HL-60 (cell line): Measurements from ENCODE around the gene POLR1H.

ENCODE experiments used
- DNase-seq, 2 experiments: peaks; one replicate each; pipeline ENCODE4 v3.0.0-alpha.2; 2010 to 2020; ENCODE audit warnings: low read depth in 1 of 2, low spot score in 1 of 2
- H3K27ac ChIP-seq: fragments of 250-450 bp; sonication (Bioruptor Pico); replicated peaks from 2 replicates; pipeline ENCODE4 v1.5.1; 2020; ENCODE audit warnings: mild to moderate bottlenecking, moderate library complexity
- H3K27me3 ChIP-seq: fragments of 250-450 bp; sonication (Bioruptor Pico); 2 replicates; pipeline ENCODE4 v1.5.1; 2021; ENCODE audit warnings: mild to moderate bottlenecking, moderate library complexity; ENCODE audit not compliant: insufficient read depth, poor library complexity, severe bottlenecking
- H3K4me3 ChIP-seq: replicated peaks from 2 replicates; pipeline ENCODE4 v1.5.1; 2011; ENCODE audit warnings: mild to moderate bottlenecking, control low read depth, low read length; ENCODE audit not compliant: insufficient read depth
- GABPA ChIP-seq: IDR thresholded peaks from 2 replicates; pipeline ENCODE4 v1.6.1; 2012; ENCODE audit warnings: low read depth
- POLR2AphosphoS5 ChIP-seq: IDR thresholded peaks from 2 replicates; pipeline ENCODE4 v1.6.1; 2012; ENCODE audit warnings: low read depth
- SPI1 ChIP-seq: IDR thresholded peaks from 2 replicates; pipeline ENCODE4 v1.6.1; 2012; ENCODE audit warnings: low read depth, mild to moderate bottlenecking, borderline replicate concordance
- TF ChIP-seq, protein P1 (sequence below): IDR thresholded peaks from one replicate; pipeline ENCODE4 v1.5.1; 2011; ENCODE audit warnings: low read length, control low read depth, inconsistent platforms; ENCODE audit not compliant: insufficient read depth
- TF ChIP-seq, protein P2 (sequence below): IDR thresholded peaks from 2 replicates; pipeline ENCODE4 v1.6.1; 2012; ENCODE audit warnings: low read depth; ENCODE audit not compliant: insufficient replicate concordance

Gene POLR1H

DNA sequence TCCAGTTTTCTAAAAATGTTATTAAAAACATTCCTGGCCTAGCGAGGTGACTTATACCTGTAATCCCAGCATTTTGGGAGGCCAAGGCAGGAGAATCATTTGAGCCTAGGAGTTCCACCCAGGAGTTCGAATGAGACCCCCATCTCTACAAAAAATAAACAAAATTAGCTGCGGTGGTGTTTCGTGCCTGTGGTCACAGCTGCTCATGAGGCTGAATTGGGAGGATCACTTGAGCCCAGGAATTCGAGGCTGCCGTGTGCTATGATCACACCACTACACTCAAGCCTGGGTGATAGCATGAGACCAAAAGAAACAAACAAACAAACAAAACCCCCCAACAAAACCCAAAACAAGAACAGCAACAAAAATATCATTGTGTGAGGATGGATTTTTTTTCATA is 19.8 kb upstream of the POLR1H start:
- no peak for DNase-seq
- Histone ChIP-seq H3K4me3 (no peak overlapping the region), H3K27ac (no peak overlapping the region), H3K27me3 (no peaks in the 10 kb centered on the region)
- TF ChIP-seq, protein P1, sequence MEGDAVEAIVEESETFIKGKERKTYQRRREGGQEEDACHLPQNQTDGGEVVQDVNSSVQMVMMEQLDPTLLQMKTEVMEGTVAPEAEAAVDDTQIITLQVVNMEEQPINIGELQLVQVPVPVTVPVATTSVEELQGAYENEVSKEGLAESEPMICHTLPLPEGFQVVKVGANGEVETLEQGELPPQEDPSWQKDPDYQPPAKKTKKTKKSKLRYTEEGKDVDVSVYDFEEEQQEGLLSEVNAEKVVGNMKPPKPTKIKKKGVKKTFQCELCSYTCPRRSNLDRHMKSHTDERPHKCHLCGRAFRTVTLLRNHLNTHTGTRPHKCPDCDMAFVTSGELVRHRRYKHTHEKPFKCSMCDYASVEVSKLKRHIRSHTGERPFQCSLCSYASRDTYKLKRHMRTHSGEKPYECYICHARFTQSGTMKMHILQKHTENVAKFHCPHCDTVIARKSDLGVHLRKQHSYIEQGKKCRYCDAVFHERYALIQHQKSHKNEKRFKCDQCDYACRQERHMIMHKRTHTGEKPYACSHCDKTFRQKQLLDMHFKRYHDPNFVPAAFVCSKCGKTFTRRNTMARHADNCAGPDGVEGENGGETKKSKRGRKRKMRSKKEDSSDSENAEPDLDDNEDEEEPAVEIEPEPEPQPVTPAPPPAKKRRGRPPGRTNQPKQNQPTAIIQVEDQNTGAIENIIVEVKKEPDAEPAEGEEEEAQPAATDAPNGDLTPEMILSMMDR: no peak
- TF ChIP-seq POLR2AphosphoS5 (no peak), GABPA (no peak), SPI1 (no peak)
- TF ChIP-seq, protein P2, sequence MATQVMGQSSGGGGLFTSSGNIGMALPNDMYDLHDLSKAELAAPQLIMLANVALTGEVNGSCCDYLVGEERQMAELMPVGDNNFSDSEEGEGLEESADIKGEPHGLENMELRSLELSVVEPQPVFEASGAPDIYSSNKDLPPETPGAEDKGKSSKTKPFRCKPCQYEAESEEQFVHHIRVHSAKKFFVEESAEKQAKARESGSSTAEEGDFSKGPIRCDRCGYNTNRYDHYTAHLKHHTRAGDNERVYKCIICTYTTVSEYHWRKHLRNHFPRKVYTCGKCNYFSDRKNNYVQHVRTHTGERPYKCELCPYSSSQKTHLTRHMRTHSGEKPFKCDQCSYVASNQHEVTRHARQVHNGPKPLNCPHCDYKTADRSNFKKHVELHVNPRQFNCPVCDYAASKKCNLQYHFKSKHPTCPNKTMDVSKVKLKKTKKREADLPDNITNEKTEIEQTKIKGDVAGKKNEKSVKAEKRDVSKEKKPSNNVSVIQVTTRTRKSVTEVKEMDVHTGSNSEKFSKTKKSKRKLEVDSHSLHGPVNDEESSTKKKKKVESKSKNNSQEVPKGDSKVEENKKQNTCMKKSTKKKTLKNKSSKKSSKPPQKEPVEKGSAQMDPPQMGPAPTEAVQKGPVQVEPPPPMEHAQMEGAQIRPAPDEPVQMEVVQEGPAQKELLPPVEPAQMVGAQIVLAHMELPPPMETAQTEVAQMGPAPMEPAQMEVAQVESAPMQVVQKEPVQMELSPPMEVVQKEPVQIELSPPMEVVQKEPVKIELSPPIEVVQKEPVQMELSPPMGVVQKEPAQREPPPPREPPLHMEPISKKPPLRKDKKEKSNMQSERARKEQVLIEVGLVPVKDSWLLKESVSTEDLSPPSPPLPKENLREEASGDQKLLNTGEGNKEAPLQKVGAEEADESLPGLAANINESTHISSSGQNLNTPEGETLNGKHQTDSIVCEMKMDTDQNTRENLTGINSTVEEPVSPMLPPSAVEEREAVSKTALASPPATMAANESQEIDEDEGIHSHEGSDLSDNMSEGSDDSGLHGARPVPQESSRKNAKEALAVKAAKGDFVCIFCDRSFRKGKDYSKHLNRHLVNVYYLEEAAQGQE: no peak

GRCh38 chr6:30041821-30042220 is 19.2 kb upstream of the POLR1H start:
- Histone ChIP-seq H3K27ac (no peak overlapping the region), H3K4me3 (no peak overlapping the region), H3K27me3 (no peaks in the 10 kb centered on the region)
- TF ChIP-seq, protein P1: no peak
- TF ChIP-seq SPI1 (no peak), POLR2AphosphoS5 (no peak), GABPA (no peak)
- TF ChIP-seq, protein P2: no peak
- DNase-seq: no peak

DNA sequence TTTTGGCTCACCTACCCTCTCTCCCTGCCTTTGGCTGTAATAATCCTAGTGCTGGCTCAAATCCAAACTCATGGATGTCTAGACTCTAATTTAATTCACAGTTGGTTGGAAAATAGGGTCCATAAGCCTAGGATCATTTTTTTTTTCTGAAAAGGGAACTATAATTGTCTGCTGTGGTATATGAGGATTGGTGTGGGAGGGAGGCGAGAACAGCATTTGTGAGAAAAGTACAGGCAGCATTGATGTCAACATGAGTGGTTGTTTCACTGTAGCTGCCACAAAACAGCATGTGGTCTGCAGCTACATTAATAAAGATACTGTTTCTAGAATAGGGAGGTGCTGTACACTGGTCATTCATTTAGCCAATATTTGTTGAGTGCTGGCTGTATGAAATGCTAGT is 18.6 kb upstream of the POLR1H start:
- H3K4me3 ChIP-seq: no peak overlapping the region
- H3K27ac ChIP-seq: no peak overlapping the region

More for the DNA sequence above, 18.6 kb upstream of the POLR1H start:
- no peak for TF ChIP-seq SPI1
- TF ChIP-seq, protein P2: no peak
- TF ChIP-seq POLR2AphosphoS5: no peak
- TF ChIP-seq GABPA: no peak
- TF ChIP-seq, protein P1: no peak
- peak in 1 of 2 experiments; percentile 20 for DNase-seq
- no peaks in the 10 kb centered on the region for H3K27me3 ChIP-seq
